Pancreas (tissue), 10 donors: ENCODE data around the gene BCAS1. TPM values are rescaled to one million over a fixed set of nuclear protein-coding genes. Genes with fewer than 3 reads are reported as not detected.
A peak's percentile ranks its signal among the peaks of the same experiment; 100 is the strongest.

Experiments
- ATAC-seq, 4 donors: fragments of 200-7000 bp; cut with Tn5 transposase; one replicate each; pipeline versions ENCODE4 v1.8.0 to v1.9.1; 2020; ENCODE audit warnings: mild to moderate bottlenecking in 4 of 4, moderate library complexity in 4 of 4
- DNase-seq, 6 donors: peaks; one replicate each; pipeline ENCODE4 v3.0.0-alpha.2; 2020
- FAIRE-seq: peaks from 2 replicates; lab custom pipeline; 2012; peaks lifted over from hg19 to GRCh38; lab: Jason Lieb, UNC
- H3K27ac ChIP-seq, 4 donors: fragments of 200-600 bp; sonication (generic); 1 replicate in 3 of 4; 2 replicates in 1 of 4; pipeline versions ENCODE4 v1.5.0 to v1.8.0; 2020
- H3K27me3 ChIP-seq, 4 donors: fragments of 200-600 bp; one replicate each; pipeline ENCODE4 v1.8.0; 2021
- H3K36me3 ChIP-seq, 3 donors: fragments of 200-600 bp; sonication (generic) in 1 of 3; one replicate each; pipeline versions ENCODE4 v1.5.0 to v1.8.0; 2020 to 2021
- H3K4me1 ChIP-seq, 3 donors: fragments of 200-600 bp; one replicate each; pipeline ENCODE4 v1.8.0; 2021
- H3K4me3 ChIP-seq, 4 donors: fragments of 200-600 bp; sonication (generic) in 2 of 4; one replicate each; pipeline versions ENCODE4 v1.5.0 to v1.8.0; 2020 to 2021
- H3K9me3 ChIP-seq, 4 donors: fragments of 200-600 bp; one replicate each; pipeline ENCODE4 v1.8.0; 2021
- WGBS, 2 donors: extraction: QIAGEN DNeasy Blood & Tissue Kit; methylation state at CpG; one replicate each; pipeline ENCODE4 v1.1.7; 2013; 5-methylcytosine and 5-hydroxymethylcytosine counted together
- intact Hi-C, 3 donors: fragments of 100-400 bp; cut with DNase I; formaldehyde crosslinking; loops; one replicate each; pipeline versions ENCODE4 v1.11.1 to v1.14.2; 2022
- polyA plus RNA-seq, 2 donors: library from polyadenylated mRNA; stranded (reverse); fragments of 200-250 nt; gene quantifications; one replicate each; pipeline ENCODE4 v1.2.3, GENCODE V29; 2013
- total RNA-seq, 6 donors: library from RNA; stranded (reverse); fragmentation: NEBNext Ultra II Directional in 4 of 6; extraction: Animal tissue kit (Norgen Biotek cat#: 25700) in 4 of 6; gene quantifications; one replicate each; pipeline versions ENCODE4 v1.2.1 to v1.2.4, GENCODE V29; 2021 to 2023
- TF ChIP-seq, protein P1 (sequence below), 4 donors: fragments of 200-600 bp; sonication (generic) in 3 of 4; IDR thresholded peaks; one replicate each; pipeline versions ENCODE4 v1.5.0 to v1.8.0; 2021; ENCODE audit warnings: antibody characterized with exemption in 4 of 4
- donor health status: healthy with polysubstance abuse.
- donor health status: DM: no; HTN: no; CAD: no; lungs with moderate emphysema.
- donor health status: DM: no; HTN: no; CAD: no.
- donor health status: control.
- donor health status: control.
- donor health status: Bipolar disorder and iron deficiency.
- donor health status: DM: yes; HTN: yes; CAD: no.
- donor health status: DM: no; HTN: no; CAD: no.
- donor health status: DM: no; HTN: no; CAD: no.
- donor health status: DM: yes; HTN: yes; CAD: no.

BCAS1 gene
- total and polyA plus RNA-seq, 8 donors, result 0.20 to 0.85 (median 0.61) TPM

DNA sequence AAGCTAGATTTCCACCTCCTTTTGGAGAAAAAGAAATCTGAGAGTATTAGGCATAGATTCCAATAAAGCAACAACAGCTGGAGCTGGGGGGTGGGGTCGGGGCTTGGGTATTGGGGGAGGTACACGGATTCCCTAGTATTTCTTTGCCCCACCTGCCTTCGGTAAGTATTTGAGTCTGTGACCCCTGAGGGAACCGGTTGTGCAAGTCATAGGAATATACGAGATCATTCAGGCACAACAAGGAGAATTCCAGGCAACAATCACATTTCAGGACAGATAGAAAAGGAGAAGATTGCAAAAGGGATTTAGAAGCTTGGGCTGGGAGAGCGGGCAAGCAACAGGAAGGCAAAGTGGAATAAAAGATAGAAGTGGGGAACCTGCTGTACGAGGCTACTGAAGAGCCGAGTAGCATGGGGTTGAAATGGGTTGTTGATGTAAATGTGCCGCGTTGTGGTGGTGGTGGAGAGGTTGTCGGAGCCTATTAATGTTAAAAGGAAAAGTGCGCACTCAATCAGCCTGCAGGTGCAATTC is 148.9 kb downstream of the BCAS1 start:
- TF ChIP-seq, protein P1, sequence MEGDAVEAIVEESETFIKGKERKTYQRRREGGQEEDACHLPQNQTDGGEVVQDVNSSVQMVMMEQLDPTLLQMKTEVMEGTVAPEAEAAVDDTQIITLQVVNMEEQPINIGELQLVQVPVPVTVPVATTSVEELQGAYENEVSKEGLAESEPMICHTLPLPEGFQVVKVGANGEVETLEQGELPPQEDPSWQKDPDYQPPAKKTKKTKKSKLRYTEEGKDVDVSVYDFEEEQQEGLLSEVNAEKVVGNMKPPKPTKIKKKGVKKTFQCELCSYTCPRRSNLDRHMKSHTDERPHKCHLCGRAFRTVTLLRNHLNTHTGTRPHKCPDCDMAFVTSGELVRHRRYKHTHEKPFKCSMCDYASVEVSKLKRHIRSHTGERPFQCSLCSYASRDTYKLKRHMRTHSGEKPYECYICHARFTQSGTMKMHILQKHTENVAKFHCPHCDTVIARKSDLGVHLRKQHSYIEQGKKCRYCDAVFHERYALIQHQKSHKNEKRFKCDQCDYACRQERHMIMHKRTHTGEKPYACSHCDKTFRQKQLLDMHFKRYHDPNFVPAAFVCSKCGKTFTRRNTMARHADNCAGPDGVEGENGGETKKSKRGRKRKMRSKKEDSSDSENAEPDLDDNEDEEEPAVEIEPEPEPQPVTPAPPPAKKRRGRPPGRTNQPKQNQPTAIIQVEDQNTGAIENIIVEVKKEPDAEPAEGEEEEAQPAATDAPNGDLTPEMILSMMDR (IDR thresholded peaks at IDR 0.05), result no peak
- Histone ChIP-seq H3K9me3 (no peaks in the 10 kb centered on the region), H3K27ac (no peak overlapping the region), H3K36me3 (no peaks in the 10 kb centered on the region), H3K27me3 (no peaks in the 10 kb centered on the region), H3K4me1 (peaks cover 0 to 13% (median 5%) of the 10 kb centered on the region in 3 donors), H3K4me3 (no peak overlapping the region)
- ATAC-seq (no peak), DNase-seq (no peak), FAIRE-seq (no peak)
- intact Hi-C loops, result loop anchor here in 1 of 3 donors (10.0 kb wide), 1 partner anchor 347 kb away; no protein-coding TSS in a partner anchor
- 67 to 69% methylated on average over 12 of the region's 12 CpGs for WGBS, 2 donors

DNA sequence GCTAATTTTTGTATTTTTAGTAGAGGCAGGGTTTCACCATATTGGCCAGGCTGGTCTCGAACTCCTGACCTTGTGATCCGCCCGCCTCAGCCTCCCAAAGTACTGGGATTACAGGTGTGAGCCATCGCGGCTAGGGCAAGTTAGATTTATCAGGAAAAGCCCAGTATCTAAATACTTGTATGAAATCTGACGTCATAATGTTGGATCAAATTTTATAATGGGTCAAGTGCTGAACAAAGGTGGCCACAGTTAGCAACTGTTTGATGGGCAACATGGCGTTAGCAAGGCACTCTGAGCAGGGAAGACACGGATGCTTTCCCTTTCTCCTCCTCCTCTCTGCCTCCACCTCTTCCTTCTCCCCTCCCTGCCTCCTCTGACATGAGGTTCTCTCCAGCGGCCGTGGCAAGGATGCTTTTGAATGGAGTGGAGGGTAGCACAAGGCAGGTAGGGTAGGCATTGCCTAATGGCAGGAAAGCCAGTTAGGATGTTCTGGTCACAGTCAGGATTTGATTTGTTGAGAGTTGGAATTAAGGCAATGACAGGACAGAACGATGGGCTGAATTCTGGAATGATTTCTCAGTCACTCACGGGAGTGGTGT is 149.6 kb downstream of the BCAS1 start:
- no peak for ATAC-seq
- no peak for FAIRE-seq
- Histone ChIP-seq H3K36me3 (no peaks in the 10 kb centered on the region), H3K27ac (no peak overlapping the region), H3K4me3 (no peak overlapping the region), H3K27me3 (no peaks in the 10 kb centered on the region), H3K9me3 (no peaks in the 10 kb centered on the region), H3K4me1 (peaks cover 0 to 9% (median 5%) of the 10 kb centered on the region in 3 donors)
- TF ChIP-seq, protein P1 (IDR thresholded peaks at IDR 0.05), result no peak
- WGBS, 2 donors, result 75 to 78% methylated on average over 12 of the region's 12 CpGs
- no peak for DNase-seq
- intact Hi-C loops, result loop anchor here in 1 of 3 donors (10.0 kb wide), 1 partner anchor 346 kb away; no protein-coding TSS in a partner anchor

GRCh38 chr20:53919886-53920285 is 150.5 kb downstream of the BCAS1 start:
- Histone ChIP-seq H3K27ac (no peak overlapping the region), H3K36me3 (no peaks in the 10 kb centered on the region), H3K4me3 (no peak overlapping the region), H3K4me1 (peaks cover 0 to 13% (median 5%) of the 10 kb centered on the region in 3 donors), H3K9me3 (no peaks in the 10 kb centered on the region), H3K27me3 (no peaks in the 10 kb centered on the region)
- 90 to 96% methylated on average over 10 of the region's 10 CpGs for WGBS, 2 donors
- ATAC-seq (no peak), FAIRE-seq (no peak), DNase-seq (no peak)
- TF ChIP-seq, protein P1 (IDR thresholded peaks at IDR 0.05), result no peak
- intact Hi-C loops, result loop anchor here in 2 of 3 donors (5.0 to 10.0 kb wide), 2 partner anchors 343 to 345 kb away; no protein-coding TSS in a partner anchor

DNA sequence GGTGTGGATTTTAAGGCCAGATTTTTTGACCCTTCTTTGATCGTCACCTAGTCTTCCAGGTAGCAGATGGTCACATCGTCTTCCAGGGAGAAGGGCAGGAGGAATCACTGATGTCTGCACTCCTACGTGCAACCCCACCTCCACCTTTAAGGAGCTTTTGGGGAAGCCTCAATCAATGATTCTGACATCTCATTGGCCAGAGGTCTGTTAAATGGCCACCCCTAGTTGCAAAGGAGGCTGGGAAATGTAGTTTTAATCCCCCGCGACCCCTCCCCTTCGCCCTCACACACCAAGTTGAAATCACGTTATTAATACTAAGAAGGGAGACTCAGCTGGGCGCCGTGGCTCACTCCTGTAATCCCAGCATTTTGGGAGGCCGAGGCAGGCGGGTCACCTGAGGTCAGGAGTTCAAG is 151.4 kb downstream of the BCAS1 start:
- ATAC-seq, result no peak
- no peaks in the 10 kb centered on the region for H3K36me3 ChIP-seq
- no peak for FAIRE-seq
- WGBS, 2 donors, result 76 to 84% methylated on average over 11 of the region's 11 CpGs
- peaks cover 0 to 15% (median 5%) of the 10 kb centered on the region in 3 donors for H3K4me1 ChIP-seq
- H3K4me3 ChIP-seq, result no peak overlapping the region
- intact Hi-C loops, result loop anchor here in 1 of 3 donors (5.0 kb wide), 1 partner anchor 342 kb away; no protein-coding TSS in a partner anchor
- no peaks in the 10 kb centered on the region for H3K27me3 ChIP-seq
- TF ChIP-seq, protein P1 (IDR thresholded peaks at IDR 0.05), result no peak
- no peaks in the 10 kb centered on the region for H3K9me3 ChIP-seq
- no peak overlapping the region for H3K27ac ChIP-seq
- no peak for DNase-seq

DNA sequence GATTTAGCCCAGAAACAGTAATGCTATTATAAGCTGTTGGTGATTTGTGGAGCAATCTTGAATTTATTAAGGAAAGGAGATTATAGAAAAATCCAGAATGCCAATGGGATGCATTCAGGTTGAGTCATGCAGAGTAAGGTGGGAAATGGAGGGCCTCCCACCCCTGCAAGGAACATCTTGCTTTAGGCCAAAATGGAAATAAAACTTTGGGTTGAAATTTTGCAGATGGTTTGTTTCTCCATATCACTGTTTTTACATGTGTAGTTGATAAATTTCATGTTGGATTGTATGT is 152.4 kb downstream of the BCAS1 start:
- H3K4me1 ChIP-seq, result peaks cover 0 to 12% (median 0%) of the 10 kb centered on the region in 3 donors
- intact Hi-C loops, result loop anchor here in 1 of 3 donors (5.0 kb wide), 1 partner anchor 341 kb away; no protein-coding TSS in a partner anchor
- FAIRE-seq (no peak), DNase-seq (no peak), ATAC-seq (no peak)
- TF ChIP-seq, protein P1 (IDR thresholded peaks at IDR 0.05), result no peak
- no peaks in the 10 kb centered on the region for H3K9me3 ChIP-seq
- H3K36me3 ChIP-seq, result no peaks in the 10 kb centered on the region
- H3K27ac ChIP-seq, result peak overlapping the region in 3 of 4 donors; percentile 79 to 87 (median 86)
- H3K4me3 ChIP-seq, result no peak overlapping the region
- no peaks in the 10 kb centered on the region for H3K27me3 ChIP-seq
